ENCODE data around the gene CHPT1.

- TF ChIP-seq, protein P1, sequence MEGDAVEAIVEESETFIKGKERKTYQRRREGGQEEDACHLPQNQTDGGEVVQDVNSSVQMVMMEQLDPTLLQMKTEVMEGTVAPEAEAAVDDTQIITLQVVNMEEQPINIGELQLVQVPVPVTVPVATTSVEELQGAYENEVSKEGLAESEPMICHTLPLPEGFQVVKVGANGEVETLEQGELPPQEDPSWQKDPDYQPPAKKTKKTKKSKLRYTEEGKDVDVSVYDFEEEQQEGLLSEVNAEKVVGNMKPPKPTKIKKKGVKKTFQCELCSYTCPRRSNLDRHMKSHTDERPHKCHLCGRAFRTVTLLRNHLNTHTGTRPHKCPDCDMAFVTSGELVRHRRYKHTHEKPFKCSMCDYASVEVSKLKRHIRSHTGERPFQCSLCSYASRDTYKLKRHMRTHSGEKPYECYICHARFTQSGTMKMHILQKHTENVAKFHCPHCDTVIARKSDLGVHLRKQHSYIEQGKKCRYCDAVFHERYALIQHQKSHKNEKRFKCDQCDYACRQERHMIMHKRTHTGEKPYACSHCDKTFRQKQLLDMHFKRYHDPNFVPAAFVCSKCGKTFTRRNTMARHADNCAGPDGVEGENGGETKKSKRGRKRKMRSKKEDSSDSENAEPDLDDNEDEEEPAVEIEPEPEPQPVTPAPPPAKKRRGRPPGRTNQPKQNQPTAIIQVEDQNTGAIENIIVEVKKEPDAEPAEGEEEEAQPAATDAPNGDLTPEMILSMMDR (IDR thresholded peaks at IDR 0.05; ENCODE audit: insufficient read depth, low read length, poor library complexity, severe bottlenecking), result no peak
- no peak for TF ChIP-seq EZH2phosphoT487 (conservative IDR thresholded peaks at IDR 0.05; ENCODE audit: low read length)
Observed at GRCh38 chr12:101740980-101741379, 43.5 kb downstream of the CHPT1 start.

All from SU-DHL-6 (cell line).